Neural crest cell (in vitro differentiated cells): ENCODE results near the gene YAP1. TPM values are rescaled to one million over a fixed set of nuclear protein-coding genes. Genes with fewer than 3 reads are reported as not detected.

ENCODE experiments used
- DNase-seq: peaks from one replicate; pipeline ENCODE4 v3.0.0; 2021; ENCODE audit warnings: low read depth, mixed read lengths, low spot score
- H3K27ac Mint-ChIP-seq: one replicate; pipeline ENCODE4 v1.8.0; 2021; ENCODE audit warnings: mild to moderate bottlenecking, mixed read lengths; ENCODE audit not compliant: unreplicated experiment
- H3K27me3 Mint-ChIP-seq: 2 replicates; pipeline ENCODE4 v1.8.0; 2021; ENCODE audit warnings: low read depth, mild to moderate bottlenecking, mixed read lengths
- H3K36me3 Mint-ChIP-seq: 2 replicates; pipeline ENCODE4 v1.8.0; 2021; ENCODE audit warnings: low read depth, mild to moderate bottlenecking, mixed read lengths
- H3K4me1 Mint-ChIP-seq: 2 replicates; pipeline ENCODE4 v1.8.0; 2021; ENCODE audit warnings: mixed read lengths
- H3K4me3 Mint-ChIP-seq: one replicate; pipeline ENCODE4 v1.8.0; 2021; ENCODE audit warnings: mild to moderate bottlenecking, mixed read lengths
- H3K9me3 Mint-ChIP-seq: 2 replicates; pipeline ENCODE4 v1.8.0; 2021; ENCODE audit warnings: mixed read lengths
- CTCF ChIP-seq: fragments of 200-600 bp; sonication (generic); conservative IDR thresholded peaks from 2 replicates; pipeline ENCODE4 v1.5.0; 2021; ENCODE audit warnings: antibody characterized with exemption, mild to moderate bottlenecking
- total RNA-seq: library from RNA; stranded (reverse); gene quantifications from 2 replicates; pipeline ENCODE4 v1.2.1, GENCODE V29; 2021

Gene YAP1
- total RNA-seq, 1 donor from 2014 or later, result 142 TPM

- Mint-ChIP-seq H3K9me3 (no peaks in the 10 kb centered on the region), H3K27ac (no peak overlapping the region), H3K4me1 (peaks cover 44% of the 10 kb centered on the region), H3K4me3 (no peak overlapping the region), H3K27me3 (no peaks in the 10 kb centered on the region), H3K36me3 (peaks cover 6% of the 10 kb centered on the region)
- no peak for TF ChIP-seq CTCF
- DNase-seq, result no peak
These were observed 41.7 kb downstream of the YAP1 start for GRCh38 chr11:102151784-102152525.

- Mint-ChIP-seq H3K36me3 (peaks cover 6% of the 10 kb centered on the region), H3K27ac (no peak overlapping the region), H3K27me3 (no peaks in the 10 kb centered on the region), H3K4me1 (peaks cover 54% of the 10 kb centered on the region), H3K9me3 (no peaks in the 10 kb centered on the region), H3K4me3 (no peak overlapping the region)
- no peak for DNase-seq
- no peak for TF ChIP-seq CTCF
These were observed 42.8 kb downstream of the YAP1 start for GRCh38 chr11:102153082-102153481.

- Mint-ChIP-seq H3K27ac (no peak overlapping the region), H3K4me1 (peaks cover 52% of the 10 kb centered on the region), H3K4me3 (no peak overlapping the region), H3K36me3 (peaks cover 6% of the 10 kb centered on the region), H3K9me3 (no peaks in the 10 kb centered on the region), H3K27me3 (no peaks in the 10 kb centered on the region)
- DNase-seq, result no peak
- TF ChIP-seq CTCF, result no peak
These were observed 44.6 kb downstream of the YAP1 start for GRCh38 chr11:102154806-102155205.

- Mint-ChIP-seq H3K4me3 (no peak overlapping the region), H3K9me3 (no peaks in the 10 kb centered on the region), H3K27me3 (no peaks in the 10 kb centered on the region), H3K27ac (no peak overlapping the region), H3K36me3 (peaks cover 6% of the 10 kb centered on the region), H3K4me1 (peaks cover 57% of the 10 kb centered on the region)
- no peak for TF ChIP-seq CTCF
- no peak for DNase-seq
These were observed 45.4 kb downstream of the YAP1 start for GRCh38 chr11:102155676-102156075.

GRCh38 chr11:102157219-102157618 is 47.0 kb downstream of the YAP1 start:
- peaks cover 5% of the 10 kb centered on the region for H3K36me3 Mint-ChIP-seq
- no peaks in the 10 kb centered on the region for H3K9me3 Mint-ChIP-seq
- H3K27ac Mint-ChIP-seq, result no peak overlapping the region
- no peaks in the 10 kb centered on the region for H3K27me3 Mint-ChIP-seq
- H3K4me1 Mint-ChIP-seq, result peaks cover 52% of the 10 kb centered on the region
- no peak for DNase-seq
- TF ChIP-seq CTCF, result no peak
- H3K4me3 Mint-ChIP-seq, result no peak overlapping the region
